Stomach (tissue), 4 donors: Measurements from ENCODE around the gene PPIL3.
A peak's percentile ranks its signal among the peaks of the same experiment; 100 is the strongest.

Source experiments
- POLR2AphosphoS5 ChIP-seq, 3 donors: sonication (generic); formaldehyde crosslinking; IDR thresholded peaks; one replicate each; pipeline ENCODE4 v1.6.1; 2016; ENCODE audit warnings: antibody characterized with exemption in 3 of 3
- TF ChIP-seq, protein P1 (sequence below), 7 experiments: fragments of 450-650 bp in 4 of 7; fragments of 200-600 bp in 3 of 7; sonication (generic) in 3 of 7; IDR thresholded peaks; one replicate each; pipeline ENCODE4 v1.5.1; 2016 to 2019; ENCODE audit warnings: antibody characterized with exemption in 7 of 7, control low read depth in 2 of 7, mild to moderate bottlenecking in 1 of 7

- TF ChIP-seq, protein P1, sequence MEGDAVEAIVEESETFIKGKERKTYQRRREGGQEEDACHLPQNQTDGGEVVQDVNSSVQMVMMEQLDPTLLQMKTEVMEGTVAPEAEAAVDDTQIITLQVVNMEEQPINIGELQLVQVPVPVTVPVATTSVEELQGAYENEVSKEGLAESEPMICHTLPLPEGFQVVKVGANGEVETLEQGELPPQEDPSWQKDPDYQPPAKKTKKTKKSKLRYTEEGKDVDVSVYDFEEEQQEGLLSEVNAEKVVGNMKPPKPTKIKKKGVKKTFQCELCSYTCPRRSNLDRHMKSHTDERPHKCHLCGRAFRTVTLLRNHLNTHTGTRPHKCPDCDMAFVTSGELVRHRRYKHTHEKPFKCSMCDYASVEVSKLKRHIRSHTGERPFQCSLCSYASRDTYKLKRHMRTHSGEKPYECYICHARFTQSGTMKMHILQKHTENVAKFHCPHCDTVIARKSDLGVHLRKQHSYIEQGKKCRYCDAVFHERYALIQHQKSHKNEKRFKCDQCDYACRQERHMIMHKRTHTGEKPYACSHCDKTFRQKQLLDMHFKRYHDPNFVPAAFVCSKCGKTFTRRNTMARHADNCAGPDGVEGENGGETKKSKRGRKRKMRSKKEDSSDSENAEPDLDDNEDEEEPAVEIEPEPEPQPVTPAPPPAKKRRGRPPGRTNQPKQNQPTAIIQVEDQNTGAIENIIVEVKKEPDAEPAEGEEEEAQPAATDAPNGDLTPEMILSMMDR (IDR thresholded peaks at IDR 0.05), result no peak
- peak; percentile 100 for TF ChIP-seq POLR2AphosphoS5 (IDR thresholded peaks at IDR 0.05)
Measured at GRCh38 chr2:200864176-200865034, 24.5 kb downstream of the PPIL3 start, which contains the start of gene CLK1.
